ENCODE measurements around the gene METTL27.
"Not testable (repeated sequence)": the region's sequence is repeated elsewhere in the genome, so short reads cannot be mapped to it uniquely, and the experiment has no call there.

Gene METTL27, protein sequence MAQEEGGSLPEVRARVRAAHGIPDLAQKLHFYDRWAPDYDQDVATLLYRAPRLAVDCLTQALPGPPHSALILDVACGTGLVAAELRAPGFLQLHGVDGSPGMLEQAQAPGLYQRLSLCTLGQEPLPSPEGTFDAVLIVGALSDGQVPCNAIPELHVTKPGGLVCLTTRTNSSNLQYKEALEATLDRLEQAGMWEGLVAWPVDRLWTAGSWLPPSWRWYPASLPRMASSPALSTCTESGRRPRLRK

DNA sequence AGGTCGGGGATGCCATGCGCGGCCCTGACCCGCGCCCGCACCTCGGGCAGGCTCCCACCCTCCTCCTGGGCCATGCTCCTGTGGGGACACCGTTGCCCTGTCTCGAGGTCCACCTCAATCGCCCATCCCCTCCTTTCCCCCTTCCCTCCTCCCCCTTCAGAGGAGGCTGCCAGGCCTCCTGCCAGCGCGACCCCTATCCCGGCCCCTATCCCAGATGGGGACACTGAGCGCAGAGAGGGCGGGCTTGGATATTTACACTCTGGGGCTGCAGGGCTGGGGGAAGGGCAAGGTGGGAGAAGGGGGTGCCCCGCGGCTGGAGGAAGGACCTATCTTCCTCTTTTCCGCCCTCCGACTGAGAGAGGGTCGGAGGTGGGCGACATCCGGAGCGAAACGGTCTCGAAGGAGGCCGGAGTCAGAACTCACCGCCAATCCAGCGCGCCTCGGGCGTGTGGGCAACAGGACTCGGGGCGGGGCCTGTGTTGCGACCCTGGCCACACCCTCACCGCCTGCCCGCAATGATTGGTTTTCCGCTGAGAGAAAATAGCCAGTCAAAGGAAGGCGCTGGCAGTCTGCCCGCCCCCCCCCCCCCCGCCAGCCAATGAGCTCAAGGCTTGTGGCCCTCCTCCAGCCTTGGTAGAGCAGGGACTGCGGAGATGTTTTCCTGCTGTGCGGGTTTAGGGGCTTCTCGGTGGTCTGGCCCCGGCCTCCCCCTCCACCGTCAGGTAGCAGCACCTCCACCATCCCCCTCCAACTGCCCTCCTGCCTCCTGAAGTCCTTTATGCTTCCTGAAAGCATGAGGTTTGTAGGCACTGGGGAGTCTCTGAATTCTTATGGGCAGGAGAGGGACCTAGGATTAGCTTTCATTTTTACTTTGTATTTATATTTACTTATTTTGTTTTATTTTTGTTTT, at the start of gene METTL27:
Gene METTL27 (minus strand): TSS at position 450 of the 910 bp plus-strand sequence. CDS start 376 bp downstream, at position 74.
- no peak for FAIRE-seq

DNA sequence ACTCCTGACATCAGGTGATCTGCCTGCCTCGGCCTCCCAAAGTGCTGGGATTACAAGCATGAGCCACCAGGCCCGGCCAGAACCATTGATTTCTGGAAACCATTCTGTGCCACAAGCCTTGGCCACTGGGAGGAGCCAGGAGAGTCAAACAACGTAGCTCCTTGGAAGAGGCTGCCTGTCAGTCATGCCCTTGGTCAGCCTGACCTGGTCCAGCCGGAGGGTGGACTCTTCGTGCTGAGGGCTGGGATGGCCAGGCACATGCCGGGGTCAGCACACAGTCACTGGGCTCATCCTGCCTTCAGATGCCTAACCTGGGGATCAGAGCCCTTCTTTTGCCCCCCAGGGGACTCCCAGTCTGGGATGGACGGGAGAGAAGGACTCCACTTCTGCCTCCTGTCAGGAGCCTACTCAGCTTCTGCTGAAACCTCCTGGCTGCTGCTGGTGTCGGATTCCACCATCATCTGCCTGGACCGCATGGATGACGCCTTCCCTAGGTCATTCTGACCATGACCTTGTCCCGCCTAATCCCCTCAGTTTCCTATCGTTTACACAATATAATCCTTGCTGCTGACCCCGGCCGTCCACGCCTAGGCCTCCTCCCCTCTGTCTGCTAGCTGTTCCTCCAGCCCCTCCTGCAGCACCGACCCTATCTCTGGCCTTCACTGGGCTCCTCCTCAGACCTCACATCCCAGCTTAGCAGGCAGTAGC, 49.0 kb upstream of the METTL27 start:
- no peak for FAIRE-seq

DNA sequence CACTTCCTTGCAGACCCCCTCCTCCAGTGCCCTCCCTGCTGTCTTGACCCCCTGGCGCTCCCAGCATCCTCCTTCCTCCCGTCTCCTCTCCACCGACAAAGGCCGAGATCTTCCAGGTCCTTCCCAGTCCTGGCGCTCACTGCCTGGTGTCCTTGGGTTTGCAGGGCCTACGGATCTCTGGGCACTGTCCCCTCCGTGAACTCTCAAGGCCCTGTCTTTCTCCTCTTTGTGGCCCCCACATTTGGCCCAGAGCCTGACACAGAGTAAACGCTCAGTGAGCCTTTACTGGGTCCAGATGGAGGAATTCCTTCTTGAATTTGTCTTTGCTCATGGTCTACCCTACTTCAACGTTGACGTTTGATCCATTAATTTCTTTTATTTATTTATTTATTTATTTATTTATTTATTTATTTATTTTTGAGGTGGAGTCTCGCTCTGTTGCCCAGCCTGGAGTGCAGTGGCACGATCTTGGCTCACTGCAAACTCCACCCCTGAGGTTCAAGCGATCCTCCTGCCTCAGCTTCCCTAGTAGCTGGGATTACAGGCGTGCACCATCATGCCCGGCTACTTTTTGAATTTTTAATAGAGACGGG, 48.3 kb upstream of the METTL27 start:
- FAIRE-seq = no peak

DNA sequence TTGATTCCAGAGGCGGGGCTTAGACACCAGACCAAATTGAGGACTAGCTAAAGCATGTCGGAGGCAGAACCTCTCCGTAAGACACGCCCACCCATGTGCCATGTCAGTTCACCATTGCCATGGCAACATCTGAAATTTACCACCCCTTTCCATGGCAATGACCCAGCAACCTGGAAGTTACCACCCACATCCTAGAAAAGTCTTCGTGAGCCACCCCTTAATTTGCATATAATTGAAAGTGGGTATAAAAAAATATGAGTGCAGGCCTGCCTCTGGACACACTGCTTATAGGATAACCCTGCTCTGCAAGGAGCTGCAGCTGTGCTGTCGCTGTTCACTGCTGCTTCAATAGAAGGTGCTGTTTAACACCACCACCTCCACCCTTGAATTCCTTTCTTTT, 46.6 kb upstream of the METTL27 start:
- no peak for FAIRE-seq

DNA sequence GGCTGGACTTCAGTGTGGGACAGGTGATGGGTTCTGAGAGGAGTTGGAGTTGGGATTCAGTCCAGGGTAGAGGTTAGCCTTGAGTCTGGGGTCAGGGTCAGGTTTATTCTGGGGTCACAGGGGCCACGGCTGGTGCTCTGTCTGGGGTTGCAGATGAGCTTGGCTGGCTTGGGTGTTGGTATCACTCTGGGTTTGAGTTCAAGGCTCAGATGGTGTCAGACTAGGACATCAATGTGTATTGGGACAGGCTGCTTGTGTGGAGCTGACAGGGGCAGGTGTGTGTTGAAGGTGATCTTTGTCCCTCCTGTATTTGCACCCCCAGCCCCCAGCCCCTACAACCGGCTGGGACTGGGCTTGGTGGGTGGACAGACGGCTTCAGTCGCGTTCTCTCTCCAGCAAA, 45.4 kb upstream of the METTL27 start:
- no peak for FAIRE-seq

DNA sequence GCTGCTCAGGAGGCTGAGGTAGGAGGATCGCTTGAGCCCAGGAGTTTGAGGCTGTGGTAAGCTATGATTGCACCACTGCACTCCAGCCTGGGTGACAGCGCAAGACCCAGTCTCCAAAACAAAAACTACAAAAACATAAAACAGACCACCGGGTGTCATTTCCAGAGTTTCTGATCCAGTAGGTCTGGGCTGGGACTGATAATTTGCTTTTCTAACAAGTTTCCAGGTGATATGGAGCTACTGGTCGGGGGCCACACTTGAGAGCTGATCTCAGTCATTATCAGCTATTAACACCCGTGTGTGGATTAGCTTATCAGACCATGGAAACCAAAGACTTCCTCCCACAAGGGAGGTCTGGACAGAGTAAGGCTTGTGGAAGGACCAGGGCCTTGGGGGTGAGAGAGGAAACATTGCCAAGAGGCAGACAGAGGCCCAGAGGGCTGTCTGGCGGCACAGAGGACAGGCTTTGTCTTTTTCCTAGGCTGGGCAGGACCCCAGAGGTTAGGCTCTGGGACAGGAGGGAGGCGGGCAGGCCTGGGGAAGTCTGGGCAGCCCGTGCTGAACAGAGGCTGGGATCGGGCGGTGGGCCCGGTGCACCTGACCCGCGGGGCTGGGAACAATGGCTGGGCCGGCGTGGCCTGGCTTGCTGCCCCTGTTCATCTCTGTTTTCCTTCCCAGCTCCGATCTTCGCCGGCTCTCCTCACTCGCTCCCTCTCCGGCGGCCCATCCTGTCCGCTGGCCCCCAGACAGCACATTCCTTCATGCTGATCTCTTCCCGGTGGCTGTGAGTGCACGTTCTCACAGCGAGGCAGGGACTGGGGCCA, 43.9 kb upstream of the METTL27 start:
- no peak for FAIRE-seq

DNA sequence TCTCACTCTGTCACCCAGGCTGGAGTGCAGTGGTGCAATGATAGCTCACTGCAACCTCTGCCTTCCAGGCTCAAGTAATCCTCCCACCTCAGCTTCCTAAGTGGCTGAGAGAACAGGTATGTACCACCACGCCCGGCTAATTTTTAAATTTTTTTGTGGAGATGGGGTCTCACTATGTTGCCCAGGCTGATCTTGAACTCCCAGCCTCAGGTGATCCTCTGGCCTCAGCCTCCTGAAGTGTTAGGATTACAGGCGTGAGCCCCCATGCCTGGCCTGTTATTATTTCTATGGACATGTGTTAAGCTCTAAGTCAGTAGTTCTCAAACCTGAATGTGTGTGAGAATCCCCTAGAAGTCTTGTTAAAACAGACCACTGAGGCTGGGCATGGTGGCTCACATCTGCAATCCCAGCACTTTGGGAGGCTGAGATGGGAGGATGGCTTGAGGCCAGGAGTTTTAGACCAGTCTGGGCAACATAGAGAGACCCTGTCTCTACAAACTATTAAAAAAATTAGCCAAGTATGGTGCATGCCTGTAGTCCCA, 43.2 kb upstream of the METTL27 start:
- FAIRE-seq = no peak

DNA sequence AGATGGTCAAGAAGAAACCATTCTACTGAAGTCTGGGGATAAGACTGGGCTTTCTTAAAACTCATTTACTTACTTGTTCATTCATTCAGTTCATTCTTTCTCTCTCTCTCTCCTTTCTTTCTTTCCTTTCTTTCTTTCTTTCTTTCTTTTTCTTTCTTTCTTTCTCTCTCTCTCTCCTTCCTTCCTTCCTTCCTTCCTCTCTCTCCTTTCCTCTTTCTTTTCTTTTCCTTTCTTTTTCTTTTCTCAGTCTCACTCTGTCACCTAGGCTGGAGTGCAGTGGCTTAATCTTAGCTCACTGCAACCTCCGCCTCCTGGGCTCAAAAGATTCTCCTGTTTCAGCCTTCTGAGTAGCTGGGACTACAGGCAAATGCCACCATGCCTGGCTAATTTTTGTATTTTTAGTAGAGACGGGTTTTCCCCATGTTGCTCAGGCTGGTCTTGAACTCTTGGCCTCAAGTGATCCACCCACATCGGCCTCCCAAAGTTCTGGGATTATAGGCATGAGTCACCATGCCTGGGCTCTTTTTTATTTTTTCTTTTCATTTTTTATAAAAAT, 42.6 kb upstream of the METTL27 start:
- not testable (repeated sequence) for FAIRE-seq

DNA sequence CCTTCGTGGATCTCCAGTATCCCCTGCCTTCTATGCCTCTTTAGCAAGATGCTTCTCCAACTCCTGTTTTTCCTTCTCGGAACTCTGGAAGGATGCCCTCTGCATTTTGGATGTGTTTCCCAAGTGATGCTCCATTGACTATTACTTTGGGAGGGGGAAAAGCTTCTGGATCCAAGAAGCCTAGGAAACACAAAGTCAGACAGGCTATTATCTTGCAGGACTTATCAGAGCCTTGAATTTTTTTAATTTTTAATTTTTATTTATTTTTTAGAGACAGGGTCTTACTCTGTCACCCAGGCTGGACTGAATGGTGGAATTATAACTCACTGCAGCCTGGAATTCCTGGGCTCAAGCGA, 39.7 kb upstream of the METTL27 start:
- no peak for FAIRE-seq

DNA sequence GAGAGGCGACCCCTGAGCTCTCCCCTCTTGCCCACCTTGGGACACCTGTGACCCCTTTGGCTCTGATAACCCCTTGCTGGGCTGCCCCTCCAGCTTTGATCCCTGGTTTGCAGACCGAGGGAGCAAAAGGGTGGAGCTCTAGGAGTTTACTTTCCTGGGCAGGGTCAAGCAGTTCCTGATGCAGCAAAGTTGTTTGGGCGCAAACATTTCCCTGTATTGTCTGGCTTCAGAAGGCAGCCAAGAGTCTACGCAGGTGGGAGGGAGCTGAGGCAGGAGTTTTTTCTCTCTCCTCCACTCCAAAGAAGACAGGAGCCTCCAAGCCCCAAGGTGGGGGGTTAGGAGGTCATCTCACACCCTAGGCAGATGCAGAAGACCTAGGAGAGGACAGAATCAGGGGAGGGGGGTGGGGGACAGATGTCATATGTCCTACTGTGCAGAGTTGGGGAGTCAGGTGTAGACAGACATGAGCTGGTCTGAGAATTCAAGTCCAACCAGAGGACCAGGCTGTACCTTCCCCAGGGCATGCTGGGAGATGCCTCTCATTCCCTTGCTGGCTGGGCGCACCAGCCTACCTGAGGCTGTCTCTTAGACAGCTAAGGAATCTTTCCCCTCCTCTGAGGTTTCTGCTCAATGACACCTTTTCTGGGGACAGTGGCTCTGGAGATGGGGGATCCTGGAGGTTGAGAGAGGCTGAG, 39.2 kb upstream of the METTL27 start:
- FAIRE-seq = no peak

DNA sequence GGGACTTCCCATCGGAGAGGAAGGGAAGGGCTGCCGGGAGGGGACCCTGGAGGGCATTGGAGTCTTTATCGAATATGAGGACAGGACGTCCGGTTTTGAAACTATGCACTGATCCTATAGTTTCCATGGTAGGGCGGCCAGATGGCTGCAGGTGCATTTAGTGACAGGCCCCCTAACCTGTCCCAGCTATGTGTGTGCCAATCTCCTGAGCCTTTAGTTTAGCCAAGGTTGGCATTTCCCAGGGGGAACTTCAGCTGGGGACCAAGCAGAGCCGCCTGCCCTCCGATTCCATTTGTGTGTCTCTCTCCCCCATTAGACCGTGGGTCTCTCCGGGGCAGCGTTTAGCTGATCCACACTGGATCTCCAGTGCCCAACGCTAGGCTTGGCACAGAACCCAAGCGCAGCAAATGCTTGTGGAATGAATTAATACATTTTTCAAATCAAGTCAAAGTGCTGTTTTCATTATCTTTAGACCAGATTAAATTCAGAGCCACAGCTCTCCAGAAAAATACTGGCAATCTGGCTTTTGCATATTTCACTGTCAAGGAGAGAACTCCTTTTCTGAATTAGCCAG, 38.5 kb upstream of the METTL27 start:
- FAIRE-seq = no peak

DNA sequence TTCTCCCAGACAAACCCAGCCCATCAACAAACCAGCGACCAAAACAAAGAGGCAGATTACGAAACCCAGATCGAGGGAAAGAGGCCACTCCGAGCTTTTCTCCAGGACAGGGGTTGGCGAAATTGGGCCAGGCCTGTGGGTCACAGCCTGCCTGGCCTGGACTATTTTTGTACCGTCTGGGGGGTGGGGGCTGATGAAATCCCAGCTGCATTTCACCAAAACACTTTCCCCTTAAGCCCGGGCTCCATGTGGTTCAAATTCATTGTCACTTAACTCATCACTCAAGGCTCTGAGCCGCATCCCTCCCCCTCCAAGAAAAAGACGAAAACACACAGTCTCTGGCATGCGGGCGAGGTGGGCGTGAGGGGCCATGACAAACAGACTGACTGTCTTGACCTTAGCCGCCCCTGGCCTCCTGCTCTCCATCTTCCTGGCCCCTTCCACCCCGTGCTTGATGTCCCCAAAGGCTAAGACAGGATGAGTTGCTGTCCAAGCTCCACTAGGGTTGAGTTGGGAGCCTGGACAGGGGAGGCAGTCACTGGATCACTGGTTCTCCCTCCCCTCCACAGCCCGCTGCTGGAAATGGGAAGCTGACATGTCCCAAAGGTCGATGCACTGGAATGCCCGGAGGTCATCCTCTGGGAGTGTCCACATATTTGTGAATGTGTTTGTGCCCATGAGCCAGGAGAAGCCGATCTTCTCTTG, 37.8 kb upstream of the METTL27 start:
- FAIRE-seq = no peak

DNA sequence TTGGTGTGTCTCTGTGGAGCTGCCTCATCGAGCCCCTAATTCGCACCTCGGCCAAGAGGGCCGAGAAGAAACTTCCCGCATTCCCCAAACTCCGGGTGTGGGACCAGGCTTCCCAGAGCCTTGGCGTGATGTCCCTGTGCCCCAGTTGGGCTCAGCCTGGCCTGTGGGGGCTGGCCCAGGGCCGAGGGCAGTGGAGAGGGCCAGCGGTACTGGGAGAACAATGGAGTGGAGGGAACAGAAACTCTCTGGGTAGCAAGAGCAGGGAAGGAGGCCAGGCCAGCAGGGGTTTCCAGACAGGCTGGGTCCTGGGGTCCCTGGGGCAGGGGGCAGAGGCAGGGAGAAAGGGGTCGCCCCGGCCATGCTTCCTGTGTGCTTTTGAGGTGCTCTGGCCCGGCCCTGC, 34.7 kb upstream of the METTL27 start:
- FAIRE-seq = no peak

DNA sequence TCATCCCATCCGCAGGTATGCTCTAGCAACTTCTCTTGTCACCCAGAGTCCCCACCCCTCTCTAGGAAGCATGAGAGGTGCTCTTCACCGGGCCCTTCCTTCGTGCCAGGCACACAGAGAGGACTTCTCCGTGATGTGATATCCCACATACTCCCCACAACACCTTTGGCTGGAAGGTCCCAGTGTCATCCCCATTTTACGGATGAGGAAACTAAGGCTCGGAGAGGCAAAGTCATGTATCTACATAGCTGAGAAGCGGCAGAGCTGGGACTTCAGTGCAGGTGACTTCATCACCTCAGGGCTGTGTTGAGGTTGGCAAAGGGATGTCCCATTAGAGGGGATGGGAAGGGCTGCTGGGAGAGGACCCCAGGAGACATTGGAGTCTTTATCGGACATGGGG, 34.0 kb upstream of the METTL27 start:
- no peak for FAIRE-seq

DNA sequence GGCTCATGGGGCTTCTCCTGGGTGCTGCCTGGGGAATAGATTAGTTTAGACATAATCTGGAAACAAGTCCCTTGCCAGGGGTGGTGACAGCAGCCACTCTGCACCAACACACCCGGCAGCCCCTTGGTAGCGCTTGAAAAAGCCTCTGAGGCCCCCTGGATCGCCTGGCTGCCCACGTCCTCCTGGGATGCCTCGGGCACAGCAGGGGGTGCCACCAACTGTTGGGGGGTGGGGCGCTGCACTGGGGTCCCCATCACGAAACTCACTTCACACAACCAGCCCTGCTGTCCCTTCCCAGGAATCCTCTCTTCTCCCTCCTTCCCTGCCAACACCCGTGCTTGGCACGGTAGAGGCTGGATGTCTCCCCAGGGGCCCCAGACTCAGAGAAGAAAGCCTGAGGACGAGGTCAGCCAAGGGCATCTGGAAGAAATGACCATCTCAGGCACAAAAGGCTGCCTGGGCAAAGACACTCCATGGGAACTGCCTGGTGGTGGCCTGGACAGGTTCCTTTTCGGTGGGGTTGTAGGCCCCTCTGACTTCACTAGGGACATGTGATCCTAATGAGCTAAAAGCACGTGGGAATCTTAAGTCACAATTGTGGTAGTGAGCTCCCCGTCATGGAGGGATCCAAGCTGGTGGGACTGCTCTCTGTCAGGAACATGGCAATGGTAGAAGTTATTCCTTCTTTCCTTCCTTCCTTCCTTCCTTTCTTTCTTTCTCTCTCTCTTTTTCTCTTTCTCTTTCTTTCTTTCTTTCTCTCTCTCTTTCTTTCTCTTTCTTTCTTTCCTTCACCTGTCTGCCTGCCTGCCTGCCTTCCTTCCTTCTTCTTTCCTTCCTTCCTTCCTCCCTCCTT, 30.0 kb upstream of the METTL27 start:
- no peak for FAIRE-seq

DNA sequence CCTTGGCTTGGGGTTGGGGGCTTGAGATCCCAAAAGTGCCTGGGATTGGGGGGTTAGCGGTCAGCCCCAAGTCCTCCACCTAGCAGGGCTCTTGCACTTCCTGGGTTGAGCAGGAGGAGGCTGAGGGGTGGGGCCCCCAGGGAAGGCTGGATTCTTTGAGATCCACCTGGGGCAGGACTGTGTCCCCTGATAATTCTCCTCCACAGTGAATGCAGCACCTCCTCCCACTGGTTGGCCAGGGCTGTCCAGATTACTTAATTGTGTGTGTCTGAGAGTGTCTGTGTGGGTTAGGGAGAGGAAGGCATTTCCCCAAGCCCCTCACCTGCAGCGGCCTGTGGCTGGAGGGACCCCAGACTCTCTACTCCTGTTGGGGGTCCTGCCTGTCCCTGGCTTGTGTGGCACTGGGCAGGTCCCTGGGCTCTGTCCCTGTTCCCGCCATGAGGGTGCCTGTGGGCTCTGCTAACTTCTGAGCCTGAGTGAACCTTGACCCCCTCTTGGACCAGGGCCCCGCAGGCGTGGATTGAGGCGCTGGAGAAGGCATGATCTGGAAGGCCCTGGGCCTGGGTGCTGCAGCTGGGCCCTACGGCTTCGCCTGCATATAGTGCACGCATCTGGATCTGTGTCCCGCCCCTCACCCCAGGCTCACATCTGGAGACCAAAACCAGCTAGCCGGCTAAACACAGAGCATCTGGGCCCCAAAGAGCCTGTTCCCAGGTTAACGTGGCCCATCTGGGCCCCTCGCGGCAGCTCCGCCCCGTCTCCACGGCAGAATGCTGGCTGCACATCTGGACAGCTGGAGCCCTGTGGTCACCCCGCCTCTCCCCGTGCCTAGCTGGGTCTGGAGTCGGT, 29.1 kb upstream of the METTL27 start:
- no peak for FAIRE-seq

DNA sequence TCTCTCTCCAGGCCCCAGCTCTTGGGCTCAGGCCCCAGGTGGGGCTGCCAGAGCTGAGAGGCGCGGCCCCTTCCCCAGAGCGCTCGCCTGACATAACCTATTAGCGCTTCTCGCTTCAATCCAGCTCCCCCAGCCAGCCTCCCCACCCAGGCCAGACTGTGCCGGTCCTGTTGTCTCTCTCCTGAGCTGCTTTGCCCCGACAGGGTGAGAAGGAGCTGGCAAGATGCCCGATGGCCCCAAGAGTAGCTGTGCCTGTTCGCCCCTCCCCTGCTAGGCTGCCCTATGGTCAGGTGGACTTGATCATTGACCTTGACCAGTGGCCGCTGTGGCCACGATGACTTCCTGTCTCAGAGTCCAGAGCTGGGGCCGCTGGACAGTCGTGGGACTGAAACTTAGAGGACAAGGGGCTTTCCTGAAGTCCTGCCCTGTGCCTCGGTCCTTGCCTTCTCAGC, 27.8 kb upstream of the METTL27 start:
- no peak for FAIRE-seq
